ENCODE results near the gene KCNIP4.

- no peak for TF ChIP-seq CTCF (optimal IDR thresholded peaks at IDR 0.05 in 1 of 3, IDR thresholded peaks at IDR 0.05 in 1 of 3, conservative IDR thresholded peaks at IDR 0.05 in 1 of 3; ENCODE audit: extremely low read depth in 1 of 3, insufficient read depth in 2 of 3, low read length in 3 of 3)
- TF ChIP-seq EZH2 (IDR thresholded peaks at IDR 0.05; ENCODE audit: low read length), result no peak
Measured at GRCh38 chr4:21018817-21019216, 929.8 kb downstream of the KCNIP4 start.

All from keratinocyte (primary cell).